GM18907 (cell line): ENCODE results near the gene SLC30A10.
A peak's percentile ranks its signal among the peaks of the same experiment; 100 is the strongest.
"Not testable (repeated sequence)": the region's sequence is repeated elsewhere in the genome, so short reads cannot be mapped to it uniquely, and the experiment has no call there.

ENCODE experiments used
- ATAC-seq: cut with Tn5 transposase; IDR thresholded peaks from one replicate; pipeline ENCODE4 v1.9.1; 2021; ENCODE audit warnings: mild to moderate bottlenecking, moderate library complexity; ENCODE audit not compliant: unreplicated experiment

SLC30A10 gene

GRCh38 chr1:219927956-219928790, at the start of gene SLC30A10:
SLC30A10 (minus strand) TSS chr1:219928557; CDS start chr1:219928440, 117 bp downstream.
- ATAC-seq: peak; percentile 63

DNA sequence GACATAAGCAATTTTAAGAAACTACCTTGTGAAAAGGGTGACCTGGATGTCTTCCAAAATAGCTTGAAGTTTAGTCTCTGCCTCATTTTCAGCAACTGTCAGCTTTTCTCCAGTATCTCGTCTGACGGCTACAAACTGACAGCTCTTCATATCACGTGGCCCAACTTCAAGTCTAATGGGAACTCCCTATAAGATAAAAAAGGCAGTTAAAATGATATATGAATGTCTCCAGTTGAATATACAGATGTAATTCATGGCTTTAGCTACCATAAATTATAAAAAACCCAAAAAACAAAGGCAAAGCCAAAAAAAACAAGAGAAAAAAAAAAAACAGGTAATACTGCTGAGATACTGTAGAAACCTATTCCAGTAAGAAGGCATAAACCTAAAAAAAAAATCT, 44.9 kb upstream of the SLC30A10 start:
- no peak for ATAC-seq

DNA sequence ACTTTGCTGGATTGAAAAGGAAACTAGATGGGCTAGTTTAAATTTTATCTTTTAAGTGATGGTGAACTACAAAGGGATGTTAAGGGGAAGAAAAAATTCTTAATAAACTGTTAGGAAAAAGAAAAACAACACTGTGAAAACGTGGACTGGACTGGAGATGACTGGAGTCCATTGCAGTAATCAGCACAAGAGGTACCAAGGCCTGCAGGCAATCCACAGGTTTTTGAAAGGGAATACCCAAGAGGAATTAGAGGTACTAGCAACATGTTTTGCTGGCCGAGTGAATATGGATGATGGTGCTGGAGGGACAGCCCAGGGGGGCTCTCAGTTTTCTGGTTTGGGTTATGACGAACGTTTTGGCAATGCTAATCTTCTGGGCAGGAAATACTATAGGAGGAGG, 39.0 kb upstream of the SLC30A10 start:
- no peak for ATAC-seq

DNA sequence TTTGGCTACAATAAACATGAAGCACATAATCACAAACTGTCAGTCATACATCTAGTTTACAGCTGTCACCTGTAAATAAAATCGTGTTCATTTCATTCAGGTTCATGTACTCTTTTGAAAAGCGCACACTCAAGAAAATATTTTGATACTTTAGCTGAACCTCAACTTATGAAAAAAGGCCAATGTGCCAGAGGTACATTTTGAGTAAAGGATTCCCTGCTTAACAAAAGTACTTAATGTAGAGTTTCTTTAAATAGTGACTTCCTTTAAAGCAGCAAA, 37.7 kb upstream of the SLC30A10 start:
- no peak for ATAC-seq

DNA sequence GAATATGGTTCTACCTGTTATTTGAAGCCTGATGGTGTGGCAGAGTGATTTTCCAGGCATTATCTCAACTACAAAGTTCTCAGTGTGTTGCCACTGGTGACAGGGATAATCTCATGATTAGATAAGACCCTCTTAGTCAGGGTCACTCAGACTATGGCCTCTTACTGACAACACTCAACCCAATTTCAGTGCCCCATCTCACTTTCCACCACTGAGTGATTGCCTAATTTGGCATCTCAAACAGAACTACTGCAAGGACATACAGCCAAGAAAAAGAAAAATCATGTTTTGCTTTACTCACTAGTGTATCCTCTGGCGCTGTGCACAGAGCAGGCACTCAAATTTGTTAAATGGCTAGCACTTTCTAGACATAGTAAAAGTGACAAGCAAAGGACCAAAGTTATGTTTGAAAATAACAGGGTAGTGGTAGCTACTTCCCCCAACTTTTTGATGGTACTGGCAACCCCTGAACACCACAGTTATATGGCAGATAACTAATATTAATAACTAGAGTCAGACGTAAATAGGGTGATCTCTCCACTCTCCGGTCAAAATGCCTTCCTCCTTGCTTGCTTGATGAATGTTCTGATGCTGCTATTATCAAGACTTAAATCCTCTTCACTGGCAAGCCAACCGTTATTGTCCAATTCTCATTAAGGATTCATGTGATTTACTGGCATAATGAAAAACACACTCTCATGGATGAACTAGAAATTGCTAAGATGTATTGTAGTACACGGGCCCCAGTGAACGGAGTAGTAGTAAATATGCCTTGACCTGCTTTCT, 37.1 kb upstream of the SLC30A10 start:
- ATAC-seq: no peak

- no peak for ATAC-seq
Measured at GRCh38 chr1:219963432-219963831, 35.1 kb upstream of the SLC30A10 start.

DNA sequence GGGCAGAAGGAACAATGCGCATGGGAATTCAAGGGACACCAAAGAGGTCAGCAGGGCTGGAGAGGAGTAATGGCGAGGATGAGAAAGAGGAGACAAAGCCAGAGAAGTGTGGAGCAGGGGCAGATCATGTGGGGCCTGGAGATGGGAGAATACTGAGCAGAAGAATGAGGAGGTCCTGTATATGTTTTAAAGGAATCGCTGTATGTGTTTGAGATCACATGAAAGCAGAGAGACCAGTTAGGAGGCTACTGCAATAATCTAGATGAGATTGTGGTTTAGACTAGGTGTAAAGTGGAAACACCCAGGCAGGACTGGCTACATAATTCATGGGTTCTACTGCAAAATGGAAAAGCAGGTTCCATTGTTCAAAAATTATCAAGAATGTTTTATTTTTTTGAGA, 33.3 kb upstream of the SLC30A10 start:
- no peak for ATAC-seq

GRCh38 chr1:219959540-219960203, 31.3 kb upstream of the SLC30A10 start:
- ATAC-seq: no peak

DNA sequence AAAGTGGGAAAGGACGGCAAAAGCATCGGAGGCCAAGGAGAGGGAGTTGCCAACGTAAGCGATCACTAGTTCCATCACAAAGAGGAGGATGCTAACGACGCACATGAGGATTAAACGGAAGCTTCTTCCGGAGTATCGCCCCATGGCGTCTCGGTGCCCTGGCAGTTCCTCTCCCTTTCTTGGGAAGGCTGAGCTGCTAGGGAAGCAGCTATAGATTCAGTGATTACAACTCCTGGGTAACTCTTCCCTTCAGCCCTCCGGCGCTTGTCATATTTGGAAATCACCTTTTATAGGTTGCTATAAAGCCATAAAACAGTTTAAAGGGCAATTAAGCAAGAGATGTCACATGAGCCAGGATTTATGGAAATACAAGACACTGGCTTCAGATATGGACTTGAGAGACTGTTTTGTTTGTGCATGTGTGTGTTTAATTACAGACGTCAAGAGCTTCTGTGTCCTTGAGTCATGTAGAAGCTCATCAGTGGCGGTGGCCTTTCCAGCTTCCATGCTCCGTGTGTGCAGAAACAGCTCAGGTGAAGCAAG, 30.6 kb upstream of the SLC30A10 start:
- no peak for ATAC-seq

- no peak for ATAC-seq
Measured at GRCh38 chr1:219954736-219955421, 26.5 kb upstream of the SLC30A10 start.

DNA sequence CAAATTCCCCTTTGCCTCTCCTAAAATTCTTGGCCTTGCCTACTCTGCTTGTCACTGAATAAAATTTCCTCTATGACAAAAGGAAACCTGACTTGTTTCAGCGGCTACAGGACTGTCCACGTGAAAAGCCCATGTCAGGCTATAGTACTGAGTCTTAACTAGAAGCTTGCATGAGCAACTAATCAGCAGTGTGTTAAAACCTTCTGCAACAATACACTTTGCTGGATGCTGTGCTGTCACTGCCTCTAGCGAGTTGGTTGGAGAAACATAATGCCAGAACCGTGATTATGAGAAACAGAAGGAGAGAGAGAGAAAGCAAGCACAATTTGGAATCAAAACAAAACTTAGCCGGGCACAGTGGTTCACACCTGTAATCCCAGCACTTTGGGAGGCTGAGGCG, 25.7 kb upstream of the SLC30A10 start:
- no peak for ATAC-seq

GRCh38 chr1:219952361-219952760, 24.0 kb upstream of the SLC30A10 start:
- ATAC-seq: no peak

GRCh38 chr1:219949227-219949626, 20.9 kb upstream of the SLC30A10 start:
- ATAC-seq: not testable (repeated sequence)

DNA sequence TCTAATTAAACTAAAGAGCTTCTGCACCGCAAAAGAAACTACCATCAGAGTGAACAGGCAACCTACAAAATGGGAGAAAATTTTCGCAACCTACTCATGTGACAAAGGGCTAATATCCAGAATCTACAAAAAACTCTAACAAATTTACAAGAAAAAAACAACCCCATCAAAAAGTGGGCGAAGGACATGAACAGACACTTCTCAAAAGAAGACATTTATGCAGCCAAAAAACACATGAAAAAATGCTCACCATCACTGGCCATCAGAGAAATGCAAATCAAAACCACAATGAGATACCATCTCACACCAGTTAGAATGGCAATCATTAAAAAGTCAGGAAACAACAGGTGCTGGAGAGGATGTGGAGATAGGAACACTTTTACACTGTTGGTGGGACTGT, 20.4 kb upstream of the SLC30A10 start:
- not testable (repeated sequence) for ATAC-seq

GRCh38 chr1:219945795-219946194, 17.4 kb upstream of the SLC30A10 start:
- ATAC-seq: no peak

- ATAC-seq: no peak
Measured at GRCh38 chr1:219941179-219942118, 13.1 kb upstream of the SLC30A10 start.

DNA sequence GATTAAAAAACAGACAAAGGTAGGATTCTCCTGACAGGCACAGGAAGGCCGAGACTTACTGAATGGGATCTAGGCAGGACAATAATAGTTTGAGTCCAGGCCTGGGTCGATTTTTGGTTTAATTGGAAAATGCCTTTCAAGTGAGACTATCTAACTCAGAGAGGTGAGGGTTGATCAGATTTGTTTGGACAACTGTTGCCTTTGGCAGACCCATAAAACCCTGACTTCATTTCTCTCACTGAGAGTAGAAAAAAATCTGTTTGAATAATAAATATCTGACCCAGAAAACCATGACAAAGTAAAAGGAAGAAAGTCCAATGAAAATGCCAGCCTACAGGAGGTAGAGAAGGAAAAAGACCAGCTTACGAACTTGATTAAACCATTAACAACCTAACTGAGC, 12.3 kb upstream of the SLC30A10 start:
- ATAC-seq: no peak

- no peak for ATAC-seq
Measured at GRCh38 chr1:219938706-219939105, 10.3 kb upstream of the SLC30A10 start.

- ATAC-seq: not testable (repeated sequence)
Measured at GRCh38 chr1:219933763-219934162, 5.4 kb upstream of the SLC30A10 start.

DNA sequence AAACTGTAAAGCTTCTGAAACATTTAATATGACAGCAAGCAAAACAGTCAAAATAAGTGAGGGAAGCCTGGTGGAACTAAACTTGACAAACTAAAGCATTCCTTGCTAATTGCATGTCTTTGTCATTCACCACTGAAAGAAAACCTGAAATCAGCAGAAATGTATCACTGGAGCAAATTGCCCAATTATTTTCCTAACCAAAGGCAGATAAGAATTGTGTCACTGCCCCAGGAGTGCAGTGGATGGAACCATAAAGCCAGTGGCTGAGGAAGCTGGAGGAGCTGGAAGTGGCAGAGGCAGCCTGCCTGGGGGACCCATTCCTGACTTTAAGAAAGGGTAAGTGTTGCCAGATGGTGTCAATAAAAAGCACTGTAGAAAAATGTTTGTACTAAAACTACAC, 2.7 kb upstream of the SLC30A10 start:
- ATAC-seq: no peak
